HS-27A (cell line): ENCODE measurements around the gene MAPK8.

ENCODE experiments used
- DNase-seq: peaks from one replicate; pipeline ENCODE4 v3.0.0-alpha.2; 2012; ENCODE audit warnings: low read depth, missing footprints

MAPK8 gene

DNA sequence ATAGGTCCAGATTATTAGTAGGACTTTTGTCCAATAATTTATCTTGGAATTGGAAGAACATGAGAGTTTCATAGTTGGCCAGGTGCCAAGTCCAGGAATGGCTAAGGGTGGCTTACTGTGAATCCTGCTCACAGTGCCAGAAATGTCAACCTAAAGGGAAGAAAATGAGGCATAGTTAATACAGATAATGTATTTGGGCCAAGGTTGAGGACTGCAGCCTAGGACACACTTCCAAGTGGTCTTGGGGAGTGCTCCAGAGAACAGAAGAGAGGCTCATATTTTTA, 78.2 kb downstream of the MAPK8 start:
- DNase-seq = no peak

DNA sequence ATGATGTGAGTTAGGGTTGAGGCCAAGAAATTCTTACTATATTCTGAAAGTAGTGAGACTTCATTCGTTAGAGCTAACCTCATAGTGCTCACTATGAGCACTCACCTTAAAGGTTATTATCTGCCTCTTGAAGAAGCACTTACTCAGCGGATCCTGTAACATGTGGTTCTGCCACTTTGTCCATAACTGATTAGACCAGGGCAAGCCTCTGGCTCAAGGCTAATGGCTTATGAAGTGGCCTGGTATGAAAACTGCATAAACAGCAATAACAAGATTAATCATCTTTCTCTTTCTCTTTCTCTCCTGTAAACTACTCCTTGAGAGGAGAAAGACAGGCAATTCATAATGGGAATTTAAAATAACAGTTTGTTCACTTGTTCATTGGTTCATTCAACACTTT, 82.8 kb downstream of the MAPK8 start:
- no peak for DNase-seq

DNA sequence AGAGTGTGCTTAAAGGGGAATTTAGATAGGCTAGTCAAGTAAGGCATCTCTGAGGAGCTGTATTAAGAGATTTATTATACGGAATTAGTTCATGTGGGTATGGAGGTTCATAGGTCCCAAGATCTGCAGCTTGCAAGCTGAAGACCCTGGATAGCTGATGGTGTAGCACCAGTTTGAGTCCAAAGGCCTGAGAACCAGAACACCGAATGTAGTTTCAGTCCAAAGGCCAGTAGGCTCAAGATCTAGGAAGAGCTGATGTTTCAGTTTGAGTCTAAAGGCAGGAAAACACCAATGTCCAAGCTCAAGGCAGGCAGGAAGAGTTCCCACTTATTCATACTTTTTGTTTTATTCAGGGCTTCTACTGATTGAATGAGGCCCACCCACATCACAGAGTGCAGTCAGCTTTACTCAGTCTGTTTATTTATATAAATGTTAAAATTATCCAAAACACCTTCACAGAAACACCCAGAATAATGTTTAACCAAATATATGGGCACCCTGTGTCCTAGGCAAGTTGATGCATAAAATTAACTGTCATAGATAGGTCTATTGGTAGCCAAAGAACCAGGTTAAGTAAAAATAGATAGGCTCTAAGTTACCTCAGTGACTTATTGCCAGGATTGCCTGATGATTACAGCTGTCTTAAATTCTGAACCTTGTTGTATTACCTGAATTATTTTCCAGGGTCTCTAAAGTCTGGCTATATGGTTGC, 83.5 kb downstream of the MAPK8 start:
- DNase-seq = no peak

DNA sequence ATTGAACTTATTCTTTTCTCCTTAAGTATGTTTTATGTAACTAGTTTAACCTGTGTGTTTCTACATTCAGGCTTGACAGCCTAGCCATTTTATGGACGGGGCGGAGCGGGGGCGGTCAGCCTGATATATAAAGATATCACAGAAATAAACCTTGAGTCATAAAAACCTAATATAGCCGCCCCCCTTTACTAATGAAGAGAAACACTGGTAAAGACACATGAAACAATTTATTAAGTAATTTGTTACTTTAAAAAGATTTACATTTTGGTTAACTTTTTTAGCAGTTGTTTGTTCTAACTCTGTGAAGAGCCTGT, 84.0 kb downstream of the MAPK8 start:
- no peak for DNase-seq

DNA sequence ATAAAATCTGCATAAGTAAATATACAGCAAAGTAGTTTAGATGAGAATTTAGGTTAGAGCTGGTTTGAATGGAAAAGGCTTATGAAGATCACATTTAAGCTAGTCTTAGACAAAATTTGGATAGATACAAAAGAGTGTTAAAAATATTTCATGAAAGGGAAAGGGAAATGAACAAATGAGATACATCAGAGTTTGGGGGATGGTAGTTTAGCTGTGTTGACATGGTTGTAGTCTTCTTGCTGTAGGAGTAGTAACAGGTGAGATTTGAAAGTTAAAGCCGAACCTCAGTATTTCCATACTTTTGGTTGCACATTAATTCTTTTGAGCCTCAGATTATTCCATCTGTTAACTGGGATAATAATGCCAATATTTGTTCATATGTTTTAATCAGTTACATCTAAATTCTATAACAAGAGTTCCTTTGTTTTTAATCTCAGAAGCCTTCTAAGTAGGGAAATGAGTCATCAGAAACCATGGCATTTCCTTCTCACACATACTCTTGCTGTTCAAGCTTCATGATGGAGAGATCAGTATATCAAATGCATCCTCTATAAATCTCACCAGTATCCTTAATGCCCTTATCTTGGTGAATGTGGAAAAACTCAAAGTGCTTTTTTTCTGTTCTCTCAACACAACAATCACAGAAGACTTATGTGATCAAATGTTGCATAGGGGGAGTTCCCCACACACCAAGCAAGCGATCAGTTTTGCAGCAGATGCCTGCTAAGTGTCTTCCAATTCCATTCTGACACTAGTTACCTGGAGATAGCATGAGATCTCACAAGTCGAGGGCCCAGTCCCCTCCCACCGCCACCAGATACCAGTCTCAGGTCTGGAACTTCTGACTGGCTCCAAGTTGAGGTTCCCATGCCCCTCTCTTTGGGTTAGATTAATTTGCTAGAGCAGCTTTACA, 84.7 kb downstream of the MAPK8 start:
- no peak for DNase-seq

DNA sequence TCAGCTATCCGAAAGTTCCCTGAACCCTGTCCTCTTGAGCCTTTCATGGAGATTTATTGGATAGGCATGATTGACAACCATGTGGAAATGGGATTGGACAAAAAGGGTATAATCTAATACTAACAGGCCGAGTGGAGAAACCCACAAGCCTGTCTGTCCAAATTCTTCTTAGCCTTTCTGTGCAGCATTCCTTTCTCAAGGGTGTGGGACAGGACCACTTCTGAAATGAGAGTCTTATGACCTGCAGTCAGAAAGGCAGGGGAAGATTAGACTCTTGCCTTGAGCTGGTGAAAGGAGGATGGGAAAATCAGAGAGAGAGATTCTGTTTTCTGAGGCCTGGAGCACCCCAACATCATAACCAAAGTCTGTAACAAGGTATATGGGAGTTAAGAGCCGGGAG, 85.5 kb downstream of the MAPK8 start:
- no peak for DNase-seq

DNA sequence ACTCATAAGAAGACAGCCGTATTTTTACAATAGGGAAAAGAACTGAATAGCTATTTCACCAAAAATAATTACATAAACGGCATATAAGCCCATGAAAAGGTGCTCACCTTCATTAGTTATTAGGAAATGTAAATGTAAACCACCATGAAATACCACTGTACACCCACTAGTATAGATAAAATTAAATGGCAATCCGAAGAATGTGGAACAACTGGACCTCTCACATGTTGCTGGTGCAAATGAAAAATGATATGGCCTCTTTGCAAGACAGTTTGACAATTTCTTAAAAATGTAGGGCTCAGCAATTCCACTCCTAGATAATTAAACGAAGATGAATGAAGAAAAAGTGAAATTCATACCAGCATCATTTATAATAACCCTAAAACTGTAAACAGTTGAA, 91.8 kb downstream of the MAPK8 start:
- no peak for DNase-seq

DNA sequence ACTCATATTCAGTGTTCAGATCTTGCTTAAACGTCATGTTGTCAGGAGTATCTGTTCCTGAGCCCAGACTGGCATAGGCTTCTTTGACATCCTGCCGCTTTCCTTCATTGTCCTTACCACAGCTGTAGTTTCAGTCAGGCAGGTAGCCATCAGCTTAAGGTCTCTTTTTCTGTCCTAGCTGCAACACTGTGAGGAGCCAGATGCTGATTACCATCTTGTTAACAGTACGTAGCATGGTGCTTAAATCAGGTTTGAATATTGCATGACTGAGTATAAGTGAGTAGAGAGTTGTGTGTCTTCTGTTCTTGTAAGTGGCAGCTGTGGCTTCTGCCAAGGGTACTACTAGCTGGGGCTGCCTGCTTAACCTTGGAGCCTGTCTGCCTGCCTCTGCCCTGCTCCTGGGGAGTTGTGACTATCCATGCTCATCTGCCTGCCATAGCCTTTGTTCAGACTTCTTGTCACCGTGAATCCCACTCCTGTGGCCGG, 92.6 kb downstream of the MAPK8 start:
- no peak for DNase-seq

DNA sequence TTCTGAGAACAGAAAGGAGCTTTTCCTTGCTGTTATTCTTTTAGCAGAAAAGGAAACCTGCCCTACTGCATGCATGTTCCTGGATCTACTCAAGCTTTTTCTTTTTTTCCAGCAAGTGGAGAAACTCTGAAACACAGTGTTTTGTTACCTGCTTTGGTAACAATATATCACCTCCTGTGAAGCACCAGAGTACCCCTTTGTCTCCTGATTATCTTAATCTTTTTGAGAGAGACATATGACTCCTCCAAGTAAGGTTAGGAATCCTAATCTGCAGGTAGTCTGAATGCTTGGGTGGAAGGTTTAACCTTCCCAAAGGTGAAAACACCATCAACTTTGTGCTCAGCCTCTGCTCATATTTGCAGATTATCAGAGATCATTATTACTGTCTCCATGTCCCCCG, 93.1 kb downstream of the MAPK8 start:
- DNase-seq = no peak

DNA sequence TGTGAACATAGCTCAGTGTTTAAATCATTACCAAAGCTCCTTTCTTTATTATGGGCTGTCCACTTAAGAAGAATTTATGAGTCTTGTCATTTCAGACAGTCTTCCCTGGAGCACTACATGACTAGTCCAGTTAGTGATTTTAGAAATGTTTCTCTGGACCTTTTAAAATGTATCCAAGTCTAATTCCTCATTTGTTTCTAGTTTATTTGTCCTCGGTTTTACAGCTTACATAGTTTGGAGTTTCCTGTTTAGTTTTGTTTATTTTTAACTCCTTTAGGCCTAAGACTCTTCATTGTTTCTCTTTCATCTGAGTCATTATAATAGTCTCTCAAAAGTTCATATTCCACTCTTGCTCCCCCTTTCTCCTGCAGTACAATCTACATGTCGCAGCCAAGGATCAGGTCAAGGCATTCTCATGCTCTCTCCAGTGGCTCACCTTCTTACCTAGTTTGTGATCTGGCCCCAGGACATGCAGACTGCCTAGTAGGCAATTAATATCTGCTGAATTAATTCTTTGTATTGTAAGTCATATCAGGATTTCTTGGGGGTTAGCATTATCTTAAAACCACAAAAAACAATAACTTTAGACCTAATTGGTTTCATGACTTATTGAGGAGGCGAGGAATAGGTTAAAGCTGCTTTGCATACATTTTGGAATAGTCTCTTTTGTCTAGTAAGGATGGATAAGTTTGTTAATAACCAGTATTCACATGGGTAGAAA, 93.8 kb downstream of the MAPK8 start:
- DNase-seq = no peak

DNA sequence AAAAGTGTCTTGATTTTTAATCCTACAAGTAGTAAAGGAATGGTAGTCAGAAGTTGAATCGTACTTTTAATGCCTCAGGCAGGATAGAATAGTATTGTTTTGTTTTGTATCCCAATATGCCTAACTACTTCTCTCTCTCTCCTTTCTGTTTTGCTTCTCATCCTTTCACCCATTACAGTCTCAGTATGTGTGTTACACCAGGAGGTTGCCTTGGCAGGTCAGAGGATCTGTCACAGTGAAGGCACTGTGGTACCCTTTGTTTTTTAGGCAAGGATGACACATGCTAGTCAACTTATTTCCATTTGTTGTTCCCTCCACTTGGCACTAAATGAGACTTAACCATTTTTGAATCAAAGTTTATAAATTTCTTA, 94.4 kb downstream of the MAPK8 start:
- no peak for DNase-seq

DNA sequence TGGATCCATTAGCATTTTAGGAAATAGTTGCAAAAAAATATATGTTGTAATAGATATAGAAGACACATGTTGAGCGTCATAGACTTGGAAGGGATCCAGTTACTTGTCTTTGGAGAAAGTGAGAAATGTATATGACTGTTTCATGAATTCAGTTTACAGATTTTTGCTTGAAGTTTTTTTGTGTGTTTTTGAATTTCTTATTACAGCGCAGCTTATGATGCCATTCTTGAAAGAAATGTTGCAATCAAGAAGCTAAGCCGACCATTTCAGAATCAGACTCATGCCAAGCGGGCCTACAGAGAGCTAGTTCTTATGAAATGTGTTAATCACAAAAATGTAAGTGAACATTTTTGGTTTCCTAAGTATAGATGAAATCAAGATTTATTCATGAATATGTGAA, 98.2 kb downstream of the MAPK8 start:
- no peak for DNase-seq

DNA sequence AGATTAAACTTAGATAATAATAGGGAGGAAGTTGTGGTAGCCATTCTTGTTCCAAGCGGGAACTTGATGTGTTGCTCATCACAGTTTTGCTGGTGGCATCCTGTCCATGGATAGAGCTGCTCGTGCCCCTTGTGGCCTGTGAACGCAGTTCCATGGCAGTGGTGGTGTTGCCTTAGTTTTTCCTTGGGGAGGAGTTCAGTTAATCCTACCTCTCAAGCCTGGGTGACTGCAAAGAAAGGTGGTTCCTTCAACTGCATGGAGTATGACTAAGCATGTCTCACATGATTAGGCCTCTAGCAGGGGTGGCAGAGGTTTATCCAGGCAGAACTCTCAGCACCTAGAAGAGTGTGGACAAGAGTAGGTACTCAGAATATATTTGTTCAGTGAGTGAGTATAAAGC, 99.7 kb downstream of the MAPK8 start:
- DNase-seq = no peak

DNA sequence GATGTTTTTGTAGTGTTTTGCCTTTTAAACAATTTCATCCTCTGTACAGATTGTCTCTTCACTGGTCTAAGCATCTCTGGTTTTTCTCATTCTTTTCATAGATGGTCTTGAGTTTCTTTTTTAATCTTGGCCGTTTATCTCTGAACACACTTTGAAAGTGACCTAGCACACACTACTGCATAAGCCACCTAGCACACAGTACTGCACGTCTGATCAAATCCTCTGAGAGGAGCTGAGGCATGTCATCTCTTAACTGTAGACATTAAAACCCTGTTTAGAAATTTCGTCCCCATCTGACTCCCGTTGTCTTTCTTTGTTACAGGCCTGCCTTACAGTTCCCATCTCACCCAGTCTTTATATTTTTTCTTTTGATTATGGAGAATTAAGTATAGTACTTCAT, 100.2 kb downstream of the MAPK8 start:
- no peak for DNase-seq

DNA sequence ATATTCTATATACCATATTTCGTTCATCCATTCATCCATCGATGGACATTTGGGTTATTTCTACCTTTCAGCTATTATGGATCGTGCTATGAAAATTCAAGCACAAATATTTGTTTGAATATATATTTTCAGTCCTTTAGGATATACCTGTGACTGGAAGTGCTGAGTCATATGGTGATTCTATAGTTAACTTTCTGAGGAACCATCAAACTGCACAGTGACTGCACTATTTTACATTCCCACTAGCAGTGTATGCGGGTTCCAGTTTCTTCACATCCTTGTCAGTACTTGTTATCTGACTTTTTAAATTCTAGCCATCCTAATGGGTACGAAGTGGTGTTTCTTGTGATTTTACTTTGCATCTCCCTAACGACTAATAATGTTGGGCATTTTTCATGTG, 104.0 kb downstream of the MAPK8 start:
- DNase-seq = no peak

DNA sequence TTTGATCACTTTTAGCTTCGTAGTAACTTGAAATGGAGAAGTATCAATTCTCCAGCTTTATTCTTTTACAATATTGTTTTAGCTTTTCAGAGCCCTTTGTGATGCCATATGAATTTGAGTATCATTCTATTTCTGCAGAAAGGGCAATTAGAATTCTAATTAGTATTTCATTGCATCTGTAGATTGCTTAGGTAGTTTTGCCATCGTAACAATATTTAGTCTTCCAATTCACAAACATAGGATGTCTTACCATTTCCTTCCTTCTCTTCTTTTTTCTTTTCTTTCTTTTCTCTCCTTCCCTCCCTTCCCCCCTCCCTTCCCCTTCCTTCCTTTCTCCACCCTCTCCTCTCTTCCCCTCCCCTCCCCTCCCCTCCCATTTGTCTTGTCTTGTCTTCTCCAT, 105.0 kb downstream of the MAPK8 start:
- DNase-seq = no peak

DNA sequence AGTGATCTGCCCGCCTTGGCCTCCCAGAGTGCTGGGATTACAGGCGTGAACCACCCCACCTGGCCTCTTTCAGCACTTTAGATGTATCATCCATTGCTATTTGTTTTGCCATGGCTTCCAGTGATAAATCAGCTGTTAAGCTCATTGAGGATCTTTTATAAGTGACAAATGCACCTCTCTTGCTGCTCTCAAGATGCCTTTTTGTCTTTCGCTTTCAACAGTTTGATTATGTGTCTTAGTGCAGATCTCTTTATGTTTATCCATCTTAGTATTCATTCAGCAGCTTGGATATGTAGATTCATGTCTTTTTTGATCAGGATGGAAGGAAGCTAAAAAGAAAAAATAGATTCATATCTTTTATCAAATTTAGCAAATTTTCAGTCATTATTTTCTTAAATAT, 105.6 kb downstream of the MAPK8 start:
- no peak for DNase-seq

DNA sequence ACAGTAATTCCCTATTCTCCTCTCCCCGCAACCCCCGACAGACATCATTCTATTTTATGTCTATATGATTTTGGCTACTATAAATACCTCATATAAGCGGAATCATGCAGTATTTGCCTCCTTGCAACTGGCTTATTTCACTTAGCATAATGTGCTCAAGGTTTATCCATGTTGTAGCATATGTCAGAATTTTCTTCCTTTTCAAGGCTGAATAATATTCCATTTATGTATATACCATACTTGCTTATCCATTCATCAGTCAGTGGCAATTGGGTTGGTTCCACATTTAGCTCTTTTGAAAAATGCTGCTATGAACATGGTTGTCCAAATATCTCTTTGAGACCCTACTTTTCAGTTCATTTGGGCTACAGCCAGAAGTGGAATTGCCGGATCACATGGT, 106.5 kb downstream of the MAPK8 start:
- no peak for DNase-seq

DNA sequence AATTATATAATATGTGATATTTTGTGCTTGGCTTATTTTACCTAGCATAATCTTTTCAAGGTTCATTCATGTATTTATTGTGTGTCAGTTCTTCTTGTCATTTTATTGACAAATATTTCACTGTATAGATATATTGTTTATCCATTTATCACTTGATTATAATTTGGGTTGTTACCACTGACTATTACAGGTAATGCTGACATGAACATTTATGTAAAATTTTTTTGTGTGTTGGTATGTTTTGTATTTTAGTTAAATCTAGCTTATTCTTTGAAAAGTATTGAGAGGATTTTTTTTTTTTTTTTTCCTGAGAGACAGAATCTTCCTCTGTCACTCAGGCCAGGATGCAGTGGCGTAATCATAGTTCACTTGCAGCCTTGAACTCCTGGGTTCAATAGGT, 107.7 kb downstream of the MAPK8 start:
- DNase-seq = no peak

DNA sequence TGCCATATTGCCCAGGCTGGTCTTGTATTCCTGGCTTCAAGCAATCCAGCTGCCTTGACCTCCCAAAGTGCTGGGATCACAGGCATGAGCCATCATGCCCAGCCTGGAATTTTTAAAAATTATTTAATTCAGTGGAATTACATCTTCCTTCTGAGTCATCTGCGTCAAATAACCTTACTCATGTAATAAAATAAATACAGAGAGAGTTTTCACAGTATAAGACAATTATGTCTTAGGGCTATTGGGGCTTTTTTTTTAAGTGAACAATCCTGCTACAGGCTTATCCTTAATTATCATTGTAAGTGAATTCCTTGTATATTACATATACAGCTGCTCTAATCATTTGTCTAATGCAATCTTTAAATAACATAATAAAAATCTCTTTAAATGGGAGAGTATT, 108.3 kb downstream of the MAPK8 start:
- no peak for DNase-seq

DNA sequence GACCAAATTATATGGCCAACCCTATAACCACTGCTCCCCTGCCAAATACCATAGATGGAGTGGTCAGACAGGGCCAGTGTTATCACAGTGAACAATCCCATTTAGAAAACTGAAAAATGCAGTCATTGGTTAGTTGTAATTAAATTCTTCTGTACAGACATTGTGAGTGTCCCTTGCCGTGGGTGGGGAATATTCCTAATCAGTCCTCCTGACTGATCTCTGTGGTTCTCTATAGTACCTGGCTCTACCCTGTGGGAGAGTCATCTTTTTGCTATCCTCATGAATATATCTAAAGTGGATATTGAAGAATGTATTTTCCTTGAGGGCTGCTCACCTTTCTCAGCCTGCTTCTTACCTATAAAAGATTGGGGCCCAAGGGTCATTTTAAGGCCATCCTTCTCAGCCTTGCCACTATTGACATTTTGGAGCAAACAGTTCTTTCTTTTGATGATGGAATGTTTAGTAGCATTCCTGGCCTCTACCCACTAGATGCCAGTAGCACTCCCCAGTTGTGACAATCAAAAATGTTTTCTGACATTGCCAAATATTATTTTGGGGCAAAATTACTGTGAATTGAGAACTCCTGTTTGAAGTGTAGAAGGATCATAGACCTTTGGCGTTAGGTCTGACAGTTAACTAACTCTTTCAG, 110.2 kb downstream of the MAPK8 start:
- DNase-seq = no peak

DNA sequence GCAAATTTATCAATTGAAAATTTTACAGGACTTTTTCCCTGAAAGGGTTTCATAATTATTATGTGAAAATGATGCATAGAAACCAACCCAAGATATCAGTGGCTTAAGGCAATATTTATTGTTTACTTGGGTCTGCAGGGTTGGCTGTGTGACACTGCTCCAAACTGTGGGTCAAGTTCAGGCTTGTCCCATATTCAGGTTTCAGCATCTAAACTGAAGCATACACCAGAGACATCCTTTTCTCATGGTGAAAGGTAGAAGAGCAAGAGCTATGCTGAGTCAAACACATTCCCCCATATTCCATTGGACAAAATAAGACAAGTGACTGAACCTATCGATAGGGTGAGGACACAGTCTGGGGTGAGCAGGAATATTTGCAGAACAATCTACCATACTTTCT, 110.9 kb downstream of the MAPK8 start:
- DNase-seq = no peak
